GM19193 (cell line): ENCODE measurements around the gene COL23A1.

Source experiments
- POLR2A ChIP-seq: IDR thresholded peaks from 4 replicates; pipeline ENCODE4 v1.6.1; 2011; ENCODE audit not compliant: insufficient read depth, insufficient read length; ENCODE audit errors: extremely low read depth

Gene COL23A1

DNA sequence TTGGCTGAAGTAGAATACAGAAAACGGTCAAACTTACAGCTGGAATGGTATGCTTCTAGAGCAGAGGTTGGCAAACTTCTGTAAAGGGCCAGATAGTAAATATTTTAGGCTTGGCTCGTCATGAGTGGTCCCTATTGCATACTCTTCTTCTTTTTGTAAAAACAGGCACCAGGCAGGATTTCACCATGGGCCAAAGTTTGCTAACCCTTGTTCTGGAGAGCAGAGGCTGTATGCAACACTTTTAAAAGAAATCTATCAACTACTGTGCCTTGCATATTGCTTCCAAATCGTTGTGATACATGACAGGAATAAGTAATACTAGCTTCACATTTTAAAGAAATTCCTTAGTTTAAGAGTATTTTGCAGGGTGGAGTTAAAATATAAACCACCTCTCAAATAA, 15.6 kb upstream of the COL23A1 start:
- no peak for TF ChIP-seq POLR2A

DNA sequence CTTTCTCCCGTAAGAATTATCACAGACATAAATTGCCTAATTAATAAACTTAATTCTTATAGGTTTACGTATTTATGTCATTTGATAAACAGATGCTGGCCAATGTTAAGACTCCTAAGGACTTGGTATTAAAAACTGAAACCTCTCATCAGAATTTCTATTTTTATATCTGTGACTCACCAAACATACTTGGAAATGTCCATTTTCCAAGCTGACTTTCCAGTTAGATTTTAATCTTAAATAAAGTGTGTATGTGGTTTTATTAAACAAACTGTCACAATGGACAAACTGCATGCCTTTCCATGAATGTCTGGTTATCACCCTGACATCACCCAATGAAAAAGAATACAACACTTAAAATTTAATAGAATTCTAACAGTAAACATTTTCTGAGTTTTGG, 12.6 kb upstream of the COL23A1 start:
- no peak for TF ChIP-seq POLR2A

DNA sequence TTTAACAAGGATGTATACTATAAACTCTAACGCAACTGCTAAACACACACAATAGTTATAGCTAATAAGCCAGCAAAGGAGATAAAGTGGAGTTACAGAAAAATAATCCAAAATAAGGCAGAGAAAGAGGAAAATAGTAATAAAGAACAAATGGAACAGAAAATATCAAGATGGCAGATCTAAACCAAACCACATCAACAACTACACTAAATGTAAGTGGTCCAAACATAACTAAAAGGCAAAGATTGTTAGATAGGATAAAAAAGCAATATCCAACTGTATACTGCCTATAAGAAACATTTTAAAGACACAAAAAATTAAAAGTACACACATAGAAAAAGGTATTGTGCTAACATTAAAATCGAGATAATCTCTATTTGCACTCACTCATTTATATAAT, 5.6 kb upstream of the COL23A1 start:
- TF ChIP-seq POLR2A = no peak

DNA sequence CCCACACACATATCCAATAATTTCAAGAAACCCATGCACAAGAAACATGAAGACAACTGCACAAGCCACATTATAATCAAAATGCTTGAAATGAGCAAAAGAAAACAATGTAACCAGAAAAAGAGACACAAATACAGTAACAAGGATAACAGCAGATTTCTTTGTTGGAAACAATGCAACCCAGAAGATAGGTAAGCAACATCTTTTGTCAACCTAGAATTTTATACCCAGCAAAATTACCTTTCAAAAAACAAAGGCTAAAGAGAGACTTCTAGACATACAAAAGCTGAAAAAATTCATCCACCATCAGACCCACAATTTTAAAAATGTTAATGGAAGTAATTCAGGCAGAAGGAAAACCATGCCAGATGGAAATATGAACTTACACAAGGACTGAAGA, 5.0 kb upstream of the COL23A1 start:
- no peak for TF ChIP-seq POLR2A

DNA sequence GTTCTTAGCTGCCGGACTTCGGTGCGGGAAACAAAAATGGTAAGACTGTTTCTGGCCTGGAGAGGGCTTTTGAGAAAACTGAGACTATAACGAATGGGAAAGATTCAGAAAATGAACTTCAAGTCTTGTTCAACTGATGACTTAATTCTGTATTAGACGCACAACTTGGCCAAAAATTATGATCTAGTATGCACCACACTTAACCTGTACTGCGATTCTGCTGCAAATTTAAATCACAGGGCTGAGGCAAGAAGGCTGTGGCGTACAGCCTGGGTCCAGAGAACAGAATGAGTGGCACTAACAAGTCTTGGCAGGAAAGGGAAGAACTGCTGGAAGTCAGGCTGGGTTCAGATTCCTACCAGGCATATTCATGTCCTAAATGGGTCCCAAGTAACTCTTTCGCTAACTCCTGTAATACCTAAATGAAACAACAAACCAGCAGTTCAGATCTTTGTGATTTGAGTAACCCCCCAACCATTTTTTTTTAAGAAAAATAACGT, 781 bp upstream of the COL23A1 start:
- no peak for TF ChIP-seq POLR2A

DNA sequence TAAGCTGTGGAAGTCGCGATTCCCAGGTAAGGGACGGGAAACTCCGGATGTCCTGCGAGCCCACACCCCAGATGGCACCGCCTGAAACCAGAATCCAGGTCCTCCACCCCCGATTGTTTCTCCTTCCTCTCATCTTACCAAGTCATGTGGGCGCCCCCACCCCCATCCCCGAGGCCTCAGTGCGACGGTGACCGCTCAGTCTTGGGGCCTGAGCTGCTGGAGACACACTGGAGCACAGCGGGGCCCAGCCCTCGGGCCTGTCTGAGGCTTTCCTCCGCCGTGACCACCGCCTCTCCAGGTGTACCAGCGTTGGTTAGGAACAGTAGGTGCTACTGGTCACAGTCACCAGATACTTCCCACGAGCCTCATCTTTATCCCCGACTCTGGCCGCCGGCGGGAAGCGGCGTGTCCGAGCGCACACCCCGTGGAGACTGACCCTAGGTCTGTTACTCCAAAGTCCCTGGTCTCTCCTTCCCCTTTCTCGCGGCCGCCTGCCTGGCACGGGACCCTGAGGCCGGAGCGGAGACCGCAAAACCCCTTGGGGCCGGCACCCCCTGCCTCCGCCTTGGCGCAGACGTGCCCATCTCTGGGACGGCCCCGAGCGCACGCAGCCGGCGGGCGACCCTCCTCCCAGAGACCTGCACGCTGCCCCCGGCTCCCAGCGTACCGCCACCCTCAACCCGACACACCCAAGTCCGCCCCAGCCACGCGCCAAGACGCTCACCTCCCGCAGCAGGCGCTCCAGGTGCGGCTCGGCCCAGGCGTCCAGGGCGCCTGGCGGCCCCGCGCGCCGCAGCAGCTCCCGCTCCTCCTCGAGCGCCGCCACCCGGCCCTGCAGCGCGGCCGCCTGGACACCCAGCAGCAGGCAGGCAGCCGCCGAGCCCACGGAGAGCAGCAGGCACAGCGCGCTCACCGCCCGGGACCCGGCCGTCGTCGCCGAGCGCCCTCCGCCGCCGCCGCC, 733 bp downstream of the COL23A1 start:
- no peak for TF ChIP-seq POLR2A

DNA sequence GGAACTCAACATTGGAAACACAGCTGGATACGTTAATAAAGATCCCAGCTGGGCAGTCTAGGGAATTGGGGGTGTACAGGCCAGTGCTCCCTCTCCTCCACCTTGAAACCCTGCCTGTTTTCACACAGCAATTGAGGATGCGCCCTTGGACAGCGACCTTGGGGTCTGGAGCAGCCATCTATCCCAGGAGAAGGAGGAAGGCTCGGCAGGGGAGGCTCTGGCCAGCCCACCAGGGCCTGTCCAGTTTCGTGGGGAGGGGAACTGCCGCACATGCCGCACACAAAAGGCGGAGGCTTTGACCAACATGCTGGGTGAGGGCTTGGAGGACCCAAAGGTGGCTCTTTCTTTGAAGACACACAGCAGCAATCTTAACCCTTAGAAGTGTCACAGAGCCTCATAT, 1.4 kb downstream of the COL23A1 start:
- TF ChIP-seq POLR2A = no peak

DNA sequence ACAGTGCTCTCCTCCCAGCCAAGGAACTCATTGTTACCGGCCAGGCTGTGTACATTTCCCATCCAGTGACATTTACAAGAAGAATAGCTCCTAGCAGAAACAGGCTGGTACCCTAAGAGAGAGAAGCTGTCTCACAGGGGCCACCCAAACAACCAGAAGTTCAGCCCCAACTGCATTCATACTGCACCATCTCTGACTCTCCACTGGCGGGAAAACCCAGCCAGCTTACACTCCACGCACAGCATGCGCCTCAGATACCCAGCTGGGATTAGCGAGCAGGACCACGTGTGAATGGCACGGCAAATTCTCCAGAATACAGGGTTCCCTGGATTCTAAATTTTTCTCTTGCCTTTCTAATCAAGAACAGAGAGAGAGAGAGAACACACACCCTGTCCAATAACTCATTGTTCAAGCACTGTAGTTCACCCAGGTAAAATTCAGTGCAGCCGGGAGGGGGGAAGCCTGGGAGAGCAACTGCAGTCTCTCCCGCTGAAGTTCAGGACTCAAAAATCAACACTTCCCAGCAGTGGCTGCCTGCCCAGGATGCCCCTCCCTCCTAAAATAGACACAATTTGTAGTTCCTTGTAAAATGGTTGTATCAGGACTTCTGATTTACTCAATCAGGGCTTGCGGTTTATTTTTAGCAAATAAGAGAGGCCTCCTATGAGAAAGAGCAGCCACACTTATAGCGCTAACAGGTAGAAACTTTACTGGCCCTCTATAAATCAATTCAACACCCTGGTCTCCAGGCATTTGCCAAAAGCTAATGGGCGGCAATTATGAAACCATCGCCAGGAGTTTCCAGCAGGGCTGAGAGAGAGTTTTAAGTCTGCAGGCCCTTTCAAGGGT, 2.2 kb downstream of the COL23A1 start:
- TF ChIP-seq POLR2A = no peak

DNA sequence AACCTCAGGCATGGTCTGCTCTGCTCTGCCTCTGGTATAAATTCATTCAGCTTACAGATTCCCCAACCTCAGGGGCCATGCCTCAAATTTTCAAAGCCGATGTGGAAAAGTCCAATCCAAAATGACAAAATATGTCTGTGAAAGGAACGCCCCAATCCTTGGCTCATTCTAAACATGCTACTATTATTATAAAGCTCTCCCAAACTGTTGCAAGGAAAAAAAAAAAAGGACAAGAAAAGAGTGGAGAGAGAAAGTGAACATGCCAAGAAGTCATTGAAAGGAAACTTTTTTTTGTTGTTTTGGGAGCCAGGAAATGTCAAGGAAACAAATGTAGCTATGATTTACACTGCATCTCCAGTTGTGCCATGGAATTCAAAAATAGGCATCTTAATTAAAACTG, 3.8 kb downstream of the COL23A1 start:
- TF ChIP-seq POLR2A = no peak

DNA sequence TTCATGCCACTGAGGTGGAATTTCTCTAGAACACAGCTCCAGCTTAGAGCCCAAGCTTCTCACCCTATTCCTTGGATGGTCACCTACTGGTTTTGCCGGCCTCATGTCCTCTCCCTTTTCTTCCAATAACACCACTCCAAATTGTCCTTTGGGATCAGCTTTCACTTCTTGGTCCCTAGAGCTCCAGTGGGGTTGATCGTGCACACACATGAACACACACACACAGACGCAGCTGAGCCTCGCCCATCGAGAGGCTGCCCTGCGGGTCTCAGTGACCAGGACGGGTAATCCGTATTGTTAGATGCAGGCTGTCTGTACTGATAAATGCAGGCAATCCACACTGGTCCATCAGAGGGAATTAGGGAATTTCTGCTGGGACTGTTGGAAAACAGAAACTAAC, 6.9 kb downstream of the COL23A1 start:
- TF ChIP-seq POLR2A = no peak

DNA sequence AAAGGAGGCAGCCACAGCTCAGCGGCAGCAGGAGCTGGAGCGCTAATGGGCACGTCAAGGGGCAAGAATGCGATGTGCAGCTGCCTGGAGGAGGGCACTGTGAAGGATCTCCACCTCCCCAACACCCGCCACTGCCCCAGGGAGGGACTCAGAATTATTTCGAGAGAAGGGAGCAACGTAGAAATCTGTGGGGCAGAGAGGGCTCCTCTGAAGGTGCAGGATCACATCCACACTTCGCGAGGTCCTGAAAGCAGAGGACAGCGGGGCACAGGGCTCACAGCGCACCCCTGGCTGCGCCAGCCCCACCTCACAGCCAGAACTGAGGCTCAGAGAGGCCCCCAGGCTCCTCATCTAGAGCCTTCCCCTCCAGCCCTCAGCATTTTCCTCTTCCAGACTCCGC, 7.9 kb downstream of the COL23A1 start:
- no peak for TF ChIP-seq POLR2A

DNA sequence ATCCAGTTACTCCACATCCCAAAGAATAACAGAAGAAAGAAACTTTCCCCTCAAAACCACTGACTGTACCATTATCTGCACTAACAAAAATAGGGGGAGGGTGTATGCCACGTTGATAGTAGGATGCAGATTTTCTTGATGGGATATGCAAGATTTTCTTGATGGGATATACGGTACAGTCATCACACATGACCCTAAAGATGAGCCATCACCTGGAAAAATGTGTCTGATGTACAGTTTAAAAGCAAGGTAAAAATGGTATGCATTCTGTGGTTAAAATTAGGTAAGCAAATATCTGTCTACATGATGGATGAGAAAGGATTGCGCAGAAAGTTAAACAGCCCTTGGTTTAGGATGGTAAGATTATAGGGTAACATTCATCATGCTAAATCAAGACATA, 8.6 kb downstream of the COL23A1 start:
- TF ChIP-seq POLR2A = no peak

DNA sequence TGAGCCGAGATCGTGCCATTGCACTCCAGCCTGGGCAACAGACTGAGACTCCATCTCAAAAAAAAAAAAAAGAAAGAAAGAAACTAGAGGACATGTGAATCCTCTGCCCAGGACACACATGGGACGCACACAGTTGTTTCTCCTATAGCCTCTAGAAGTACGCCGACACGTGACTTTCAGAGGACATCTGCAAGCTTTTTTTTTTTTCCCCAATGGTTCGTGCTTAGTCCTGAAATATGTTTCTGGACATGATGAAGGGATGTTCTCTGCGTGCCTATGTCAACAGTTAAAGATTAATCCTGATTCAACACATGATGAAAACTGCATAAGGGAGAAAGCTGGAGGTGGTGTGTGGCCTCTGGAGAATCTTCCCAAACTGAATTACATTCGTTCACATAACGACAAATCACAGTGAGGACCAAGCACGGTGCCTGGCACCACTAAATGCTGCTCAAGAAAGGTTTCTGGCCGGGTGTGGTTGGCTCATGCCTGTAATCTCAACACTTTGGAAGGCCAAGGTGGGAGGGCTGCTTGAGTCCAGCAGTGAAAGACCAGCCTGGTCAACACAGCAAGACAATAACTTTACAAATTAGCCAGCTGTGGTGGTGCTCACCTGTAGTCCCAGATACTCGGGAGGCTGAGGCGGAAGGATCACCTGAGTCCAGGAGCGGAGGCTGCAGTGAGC, 9.8 kb downstream of the COL23A1 start:
- TF ChIP-seq POLR2A = no peak

DNA sequence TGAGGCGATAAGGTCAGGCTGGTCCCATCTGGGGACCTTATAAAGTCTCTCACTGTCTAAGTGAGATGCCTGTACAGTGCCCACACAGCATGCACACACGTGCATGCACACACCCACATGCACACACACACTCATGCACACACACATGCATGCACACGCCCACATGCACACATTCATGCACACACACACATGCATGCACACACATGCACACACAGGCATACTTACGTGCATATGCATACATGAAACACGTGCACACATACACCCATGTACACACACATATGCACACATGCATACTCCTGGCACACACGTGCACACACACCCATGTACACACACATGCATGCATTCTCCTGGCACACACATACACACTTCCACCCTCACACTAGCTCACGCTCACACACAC, 12.2 kb downstream of the COL23A1 start:
- TF ChIP-seq POLR2A = no peak

DNA sequence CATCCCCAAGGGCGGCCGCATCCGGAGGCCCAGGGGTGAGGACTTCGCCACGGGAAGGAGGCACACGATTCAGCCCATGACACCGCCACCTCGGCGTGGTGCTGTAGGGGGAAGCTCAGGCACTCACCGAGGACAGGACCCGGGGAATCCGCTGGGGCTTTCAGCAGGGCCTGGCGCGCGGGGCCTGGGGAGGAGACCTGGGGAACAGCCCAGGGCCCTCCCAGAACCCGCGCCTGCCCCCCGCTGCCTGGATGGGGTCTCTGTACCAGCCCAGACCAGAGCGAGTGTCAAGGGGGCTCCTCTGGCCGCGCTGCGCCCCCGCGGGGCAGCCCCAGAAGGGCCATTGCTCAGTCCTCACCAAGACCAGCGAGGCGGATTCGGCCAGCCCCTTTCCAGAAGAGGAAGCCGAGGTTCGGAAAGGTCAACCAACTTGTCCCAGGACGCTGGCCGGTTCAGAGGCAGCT, 12.8 kb downstream of the COL23A1 start:
- TF ChIP-seq POLR2A = no peak
